ENCODE results near the gene ITGA6.

The ITGA6 gene

DNA sequence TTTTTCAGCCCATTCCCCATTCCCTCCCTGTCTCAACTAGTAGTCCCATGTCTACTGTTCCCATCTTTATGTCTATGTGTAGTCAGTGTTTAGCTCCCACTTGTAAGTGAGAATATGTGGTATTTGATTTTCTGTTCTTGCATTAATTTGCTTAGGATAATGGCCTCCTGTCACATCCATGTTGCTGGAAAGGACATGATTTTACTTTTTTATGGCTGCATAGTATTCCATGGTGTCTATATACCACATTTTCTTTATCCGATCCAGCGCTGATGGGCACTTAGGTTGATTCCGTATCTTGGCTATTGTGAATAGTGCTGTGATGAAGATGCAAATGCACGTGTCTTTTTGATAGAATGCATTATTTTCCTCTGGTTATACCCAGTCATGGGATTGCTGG is 21.7 kb upstream of the ITGA6 start:
- Mint-ChIP-seq H3K36me3 (ENCODE audit: low read depth) (no peaks in the 10 kb centered on the region), H3K4me3 (no peak overlapping the region), H3K27me3 (no peaks in the 10 kb centered on the region)

DNA sequence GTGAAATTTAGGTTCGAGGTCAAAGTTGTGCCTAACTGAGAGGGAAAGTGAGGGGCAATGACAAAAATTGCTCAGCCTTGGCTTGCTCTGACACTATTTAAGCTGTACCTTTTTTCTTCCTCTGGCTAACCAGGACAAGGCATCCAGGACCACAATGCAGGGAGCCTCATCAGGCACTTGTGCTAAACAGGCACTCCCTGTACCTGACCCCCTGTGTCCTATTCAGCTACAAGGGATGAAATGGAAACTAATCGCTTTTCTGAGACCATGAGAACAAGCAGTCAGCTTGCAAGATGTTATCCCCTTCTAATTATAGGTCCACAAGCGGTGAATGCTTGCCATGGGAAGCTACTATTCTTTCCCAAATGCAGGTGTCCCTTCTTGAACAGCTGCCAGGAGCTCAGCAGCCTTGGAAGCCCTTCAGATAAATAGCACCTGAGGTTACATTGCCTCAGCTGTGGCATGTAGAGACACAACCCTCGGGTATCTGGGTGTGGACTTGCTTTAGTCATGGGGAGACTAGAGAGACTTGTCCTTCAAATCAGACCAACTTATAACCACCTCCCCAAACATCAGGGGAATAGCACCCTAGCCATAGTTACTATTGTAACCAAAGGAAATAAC is 19.1 kb upstream of the ITGA6 start:
- Mint-ChIP-seq H3K9me3 (no peaks in the 10 kb centered on the region), H3K4me1 (ENCODE audit: low read depth) (peaks cover 3% of the 10 kb centered on the region), H3K27ac (no peak overlapping the region), H3K36me3 (ENCODE audit: low read depth) (no peaks in the 10 kb centered on the region), H3K4me3 (no peak overlapping the region), H3K27me3 (no peaks in the 10 kb centered on the region)

More for the DNA sequence above, 21.7 kb upstream of the ITGA6 start:
- Mint-ChIP-seq H3K4me1 (ENCODE audit: low read depth) (peaks cover 3% of the 10 kb centered on the region), H3K9me3 (no peaks in the 10 kb centered on the region), H3K27ac (no peak overlapping the region)

DNA sequence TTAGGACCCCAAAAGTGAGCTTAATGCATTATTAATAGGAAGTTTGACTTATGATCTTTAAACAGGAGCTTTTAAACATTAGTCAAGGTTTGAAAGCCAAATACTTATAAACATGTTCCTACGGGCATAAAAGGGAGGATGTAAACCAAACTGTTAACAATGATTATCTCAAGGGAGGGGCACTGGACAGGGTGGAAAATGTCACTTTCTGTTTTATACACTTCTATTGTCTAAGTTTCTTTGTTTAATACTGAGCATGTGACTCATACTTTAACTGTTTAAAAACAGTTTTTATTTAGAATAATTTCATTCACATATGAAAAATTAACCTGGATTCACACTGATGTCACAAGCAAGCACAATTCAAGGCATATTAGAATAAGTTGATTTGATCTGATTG is 18.3 kb upstream of the ITGA6 start:
- H3K36me3 Mint-ChIP-seq (ENCODE audit: low read depth): no peaks in the 10 kb centered on the region
- H3K27ac Mint-ChIP-seq: no peak overlapping the region
- H3K4me3 Mint-ChIP-seq: no peak overlapping the region
- no peaks in the 10 kb centered on the region for H3K9me3 Mint-ChIP-seq
- H3K27me3 Mint-ChIP-seq: no peaks in the 10 kb centered on the region
- peaks cover 3% of the 10 kb centered on the region for H3K4me1 Mint-ChIP-seq (ENCODE audit: low read depth)

DNA sequence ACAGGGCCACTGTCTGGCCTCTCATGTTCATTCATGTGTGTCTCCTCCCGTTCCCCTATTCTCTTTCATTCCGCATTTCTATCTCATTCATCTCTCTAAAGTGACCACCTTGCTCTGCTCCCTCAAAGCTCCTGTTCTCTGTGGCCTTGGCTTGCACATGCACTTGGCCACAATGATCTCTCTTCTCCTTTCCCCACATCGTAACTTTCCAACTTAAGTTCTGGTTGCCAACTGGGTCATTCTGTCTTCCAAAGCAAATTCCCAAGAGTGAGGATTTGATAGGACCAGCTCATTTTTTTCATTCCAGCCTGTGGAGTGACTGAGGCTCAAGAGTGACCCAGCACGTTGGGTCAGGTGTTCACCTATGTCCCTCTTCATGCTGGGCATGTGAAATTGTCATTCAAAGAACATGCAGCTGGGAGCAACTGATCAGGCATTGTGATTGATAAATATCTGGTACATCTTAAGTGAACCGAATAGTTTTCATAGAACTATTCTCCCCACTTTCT is 14.3 kb upstream of the ITGA6 start:
- H3K27me3 Mint-ChIP-seq: no peaks in the 10 kb centered on the region
- H3K36me3 Mint-ChIP-seq (ENCODE audit: low read depth): no peaks in the 10 kb centered on the region
- no peak overlapping the region for H3K27ac Mint-ChIP-seq
- H3K4me3 Mint-ChIP-seq: no peak overlapping the region
- H3K9me3 Mint-ChIP-seq: no peaks in the 10 kb centered on the region
- H3K4me1 Mint-ChIP-seq (ENCODE audit: low read depth): peaks cover 9% of the 10 kb centered on the region

DNA sequence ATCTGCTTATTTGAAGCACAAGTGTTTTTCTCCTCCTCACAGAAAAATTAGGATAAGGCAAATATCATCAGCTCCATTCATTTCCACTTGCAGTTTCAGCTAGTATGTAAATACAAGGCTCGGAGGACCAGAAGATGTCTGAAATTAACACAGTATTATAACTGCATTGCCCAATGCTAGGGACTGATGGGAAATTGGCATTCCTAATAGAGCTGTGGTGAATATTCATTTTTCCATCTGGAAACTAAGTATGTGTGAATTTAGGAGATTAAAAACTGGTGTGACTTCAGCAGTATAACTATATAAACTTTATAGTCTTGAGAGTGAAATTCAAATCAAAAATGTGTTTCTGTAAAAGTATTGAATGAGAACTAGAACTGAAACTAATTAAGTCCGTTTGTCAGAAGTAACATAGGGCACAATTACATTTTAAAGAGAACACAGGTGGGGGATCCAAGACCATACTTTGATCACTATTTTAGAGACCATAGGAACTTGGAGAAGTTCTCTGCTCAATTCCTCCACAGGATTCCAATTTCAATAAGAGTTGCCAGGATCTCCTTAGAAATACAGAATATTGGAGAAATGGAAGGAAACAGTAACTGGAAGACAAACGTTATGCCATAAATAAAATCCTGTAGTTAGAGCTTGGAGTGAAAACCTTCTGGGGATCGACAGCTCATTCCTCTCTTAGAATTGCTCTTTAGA is 12.1 kb upstream of the ITGA6 start:
- H3K4me1 Mint-ChIP-seq (ENCODE audit: low read depth): peaks cover 5% of the 10 kb centered on the region
- no peaks in the 10 kb centered on the region for H3K27me3 Mint-ChIP-seq
- H3K27ac Mint-ChIP-seq: no peak overlapping the region
- H3K9me3 Mint-ChIP-seq: no peaks in the 10 kb centered on the region
- H3K4me3 Mint-ChIP-seq: no peak overlapping the region
- no peaks in the 10 kb centered on the region for H3K36me3 Mint-ChIP-seq (ENCODE audit: low read depth)

DNA sequence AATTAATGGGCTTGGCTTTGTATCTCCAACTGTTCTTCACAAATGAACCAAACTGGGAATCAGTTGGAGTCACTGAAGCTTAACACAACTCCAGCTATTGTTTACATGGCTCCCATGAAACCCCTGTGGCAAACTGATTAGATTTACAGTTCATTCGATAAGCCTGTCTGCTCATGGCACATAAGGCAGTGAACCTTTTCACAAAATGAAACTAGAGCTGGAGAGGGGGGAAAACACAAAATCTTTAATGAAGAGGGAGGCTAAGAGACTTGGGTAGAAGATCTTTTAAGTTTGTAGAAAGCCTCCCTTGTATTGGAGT is 11.6 kb upstream of the ITGA6 start:
- H3K27me3 Mint-ChIP-seq: no peaks in the 10 kb centered on the region
- H3K36me3 Mint-ChIP-seq (ENCODE audit: low read depth): no peaks in the 10 kb centered on the region
- no peaks in the 10 kb centered on the region for H3K9me3 Mint-ChIP-seq
- H3K4me1 Mint-ChIP-seq (ENCODE audit: low read depth): peaks cover 5% of the 10 kb centered on the region
- H3K27ac Mint-ChIP-seq: no peak overlapping the region
- H3K4me3 Mint-ChIP-seq: no peak overlapping the region

DNA sequence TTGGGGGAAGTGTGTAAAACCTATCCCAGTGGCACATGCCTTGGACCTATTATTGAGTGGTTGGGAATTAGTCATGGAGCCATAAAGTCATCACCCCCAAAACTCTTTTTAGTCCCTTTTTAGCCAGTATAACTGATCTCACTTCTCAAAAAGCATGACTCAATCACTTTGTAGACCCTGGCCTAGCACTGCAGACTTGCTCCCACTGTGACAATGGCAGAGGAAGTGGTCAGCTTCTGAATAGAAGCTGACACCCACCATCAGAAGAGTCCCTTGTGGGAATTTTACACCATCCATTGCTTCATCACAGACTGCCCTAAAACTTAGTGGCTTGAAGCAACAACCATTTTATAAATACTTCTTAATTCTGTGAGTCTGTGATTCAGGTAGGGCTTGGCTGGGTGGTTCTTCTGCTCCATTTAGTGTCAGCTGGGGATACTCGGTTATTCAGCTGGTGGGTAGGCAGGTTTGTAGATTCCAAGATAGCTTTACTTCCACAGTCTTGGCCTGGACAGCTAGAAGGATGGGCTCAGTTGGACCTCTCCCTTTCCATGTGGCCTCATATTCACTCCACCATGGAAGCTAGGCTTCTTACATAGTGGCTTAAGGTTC is 10.8 kb upstream of the ITGA6 start:
- Mint-ChIP-seq H3K36me3 (ENCODE audit: low read depth) (no peaks in the 10 kb centered on the region), H3K4me3 (no peak overlapping the region), H3K9me3 (no peaks in the 10 kb centered on the region), H3K4me1 (ENCODE audit: low read depth) (peaks cover 5% of the 10 kb centered on the region), H3K27me3 (no peaks in the 10 kb centered on the region), H3K27ac (no peak overlapping the region)

DNA sequence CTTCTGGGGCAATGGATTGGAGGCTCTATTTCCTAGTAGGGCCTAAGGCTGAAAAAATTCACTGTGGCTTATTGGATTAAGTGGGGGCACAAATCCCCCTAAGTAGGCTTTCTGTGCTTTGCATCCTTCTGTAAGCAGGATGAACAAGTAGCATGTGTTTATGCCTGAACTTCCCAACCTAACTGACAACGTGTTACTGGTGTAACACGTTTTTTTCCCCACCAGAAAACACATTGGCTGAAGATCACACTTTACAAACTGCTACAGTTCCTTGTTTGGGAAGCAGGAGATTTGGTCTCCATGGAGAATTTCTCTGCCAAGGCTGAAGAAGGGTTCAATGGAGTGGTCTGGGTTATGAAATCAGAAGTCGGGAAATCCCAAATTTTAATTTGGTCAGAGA is 7.2 kb upstream of the ITGA6 start:
- Mint-ChIP-seq H3K4me3 (no peak overlapping the region), H3K27ac (no peak overlapping the region), H3K27me3 (no peaks in the 10 kb centered on the region), H3K36me3 (ENCODE audit: low read depth) (no peaks in the 10 kb centered on the region), H3K9me3 (no peaks in the 10 kb centered on the region), H3K4me1 (ENCODE audit: low read depth) (peaks cover 15% of the 10 kb centered on the region)

DNA sequence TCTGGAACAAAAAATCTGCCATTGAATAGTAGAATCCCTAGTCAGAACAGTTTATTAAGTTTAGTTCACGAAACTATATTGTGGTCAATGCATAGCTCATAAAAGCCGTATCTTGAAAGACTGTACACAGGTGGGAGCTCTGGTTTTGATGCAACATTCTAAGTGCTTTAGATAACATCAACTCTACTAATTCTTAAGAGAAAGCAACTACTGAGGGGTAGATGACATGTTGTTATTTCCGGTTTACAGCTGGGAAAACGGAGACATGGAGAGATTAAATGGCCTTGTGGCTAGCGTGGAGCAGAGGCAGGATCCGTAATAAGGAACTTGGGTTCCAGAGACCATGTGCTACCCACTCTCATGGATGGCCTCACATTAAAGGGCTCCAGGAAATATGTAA is 4.2 kb upstream of the ITGA6 start:
- Mint-ChIP-seq H3K27me3 (no peaks in the 10 kb centered on the region), H3K36me3 (ENCODE audit: low read depth) (no peaks in the 10 kb centered on the region), H3K4me3 (no peak overlapping the region), H3K27ac (no peak overlapping the region), H3K9me3 (no peaks in the 10 kb centered on the region), H3K4me1 (ENCODE audit: low read depth) (peaks cover 15% of the 10 kb centered on the region)

DNA sequence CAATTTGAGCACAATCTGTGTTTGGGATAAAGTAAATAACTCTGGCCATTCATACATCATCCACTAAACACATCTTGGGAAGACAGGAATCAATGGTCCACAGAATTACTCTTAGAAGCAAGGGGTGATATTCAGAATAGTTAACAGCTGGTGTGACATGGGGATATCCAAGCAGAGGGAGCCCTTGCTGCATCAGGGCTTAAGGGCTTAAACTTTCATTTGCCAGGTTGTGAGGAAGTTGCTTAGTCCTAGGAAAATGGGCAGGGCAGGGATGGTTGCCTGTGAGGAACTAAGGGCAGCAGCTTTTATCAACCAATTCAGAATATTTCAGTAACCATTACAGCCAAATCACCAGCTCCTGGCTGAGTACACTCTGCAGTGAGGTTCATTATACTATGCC is 2.0 kb upstream of the ITGA6 start:
- Mint-ChIP-seq H3K27me3 (no peaks in the 10 kb centered on the region), H3K9me3 (no peaks in the 10 kb centered on the region), H3K36me3 (ENCODE audit: low read depth) (no peaks in the 10 kb centered on the region), H3K27ac (no peak overlapping the region), H3K4me1 (ENCODE audit: low read depth) (peaks cover 15% of the 10 kb centered on the region), H3K4me3 (no peak overlapping the region)

DNA sequence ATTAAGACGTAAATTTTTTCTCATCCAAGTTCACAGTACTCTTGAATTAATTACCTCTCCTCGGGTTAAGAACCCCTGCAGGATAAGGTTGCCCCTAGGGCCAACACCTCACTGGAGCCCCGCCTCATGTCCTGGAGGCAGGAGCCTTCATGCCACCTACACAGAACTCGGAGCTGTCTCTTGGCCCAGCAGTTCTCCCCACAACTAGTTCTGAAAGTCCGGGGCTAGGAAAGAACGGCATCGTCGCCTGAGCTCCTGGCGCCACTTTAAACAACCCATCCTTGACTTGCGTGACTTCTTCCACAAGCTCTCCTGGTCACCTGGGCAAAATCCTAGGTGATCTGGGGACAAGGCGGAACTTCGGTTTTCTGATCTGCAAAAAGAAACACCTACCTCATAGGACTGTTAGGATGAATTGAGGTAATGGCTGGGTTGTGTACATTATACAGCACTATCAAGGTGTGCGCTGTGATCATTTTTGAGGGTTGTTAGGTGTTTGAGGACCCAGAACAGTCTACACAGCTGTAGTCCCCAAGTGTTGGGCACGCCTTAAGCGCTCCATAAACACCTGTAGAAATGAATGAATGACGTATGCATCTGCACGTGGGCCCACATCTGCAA is 641 bp upstream of the ITGA6 start:
- Mint-ChIP-seq H3K27ac (peak overlapping the region; percentile 18), H3K27me3 (no peaks in the 10 kb centered on the region), H3K4me3 (peak overlapping the region; percentile 79), H3K4me1 (ENCODE audit: low read depth) (peaks cover 15% of the 10 kb centered on the region), H3K9me3 (no peaks in the 10 kb centered on the region), H3K36me3 (ENCODE audit: low read depth) (no peaks in the 10 kb centered on the region)

DNA sequence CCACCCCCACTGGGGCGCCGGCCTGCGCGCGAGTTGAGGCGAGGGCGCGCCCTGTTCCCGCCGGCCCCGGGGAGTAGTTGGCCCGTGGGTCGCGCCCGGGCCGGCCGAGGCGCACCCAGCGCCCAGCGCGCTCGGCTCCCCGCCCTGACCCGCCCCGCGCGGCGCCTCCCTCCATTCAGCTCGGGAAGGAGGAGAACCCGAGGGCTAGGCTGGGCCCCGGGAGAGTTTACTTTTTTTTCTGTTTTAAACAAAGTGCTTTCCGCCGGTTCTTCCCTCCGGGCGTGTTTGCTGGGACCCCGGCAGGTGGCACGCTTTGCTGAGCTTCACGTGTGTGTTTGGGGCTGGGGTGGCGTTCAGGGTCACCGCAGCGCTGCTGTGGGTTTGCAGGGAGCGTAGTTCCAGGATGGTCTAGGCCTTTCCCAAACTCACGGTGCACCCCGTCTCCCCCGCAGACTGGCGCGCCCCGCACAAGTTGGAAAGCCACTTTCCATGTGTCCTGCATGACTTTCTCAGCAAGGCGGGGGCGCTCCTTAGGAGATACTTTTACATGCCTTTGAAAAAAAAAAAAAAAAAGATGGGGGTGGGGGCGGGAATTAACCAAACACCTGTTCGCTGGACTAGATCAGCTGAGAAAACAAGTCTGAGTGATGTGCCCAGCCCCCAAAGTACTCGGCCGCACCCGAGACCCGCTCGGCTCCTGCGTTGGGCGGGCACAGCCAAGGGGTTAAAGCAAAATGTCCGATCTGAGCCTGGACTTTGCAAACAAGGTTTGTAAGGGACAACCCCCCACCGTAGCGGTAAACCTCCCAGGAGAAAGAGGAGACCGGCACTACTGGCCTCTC is 825 bp downstream of the ITGA6 start:
- peaks cover 7% of the 10 kb centered on the region for H3K4me1 Mint-ChIP-seq (ENCODE audit: low read depth)
- H3K27ac Mint-ChIP-seq: peak overlapping the region; percentile 83
- H3K9me3 Mint-ChIP-seq: no peaks in the 10 kb centered on the region
- H3K4me3 Mint-ChIP-seq: peak overlapping the region; percentile 82
- H3K27me3 Mint-ChIP-seq: no peaks in the 10 kb centered on the region
- no peaks in the 10 kb centered on the region for H3K36me3 Mint-ChIP-seq (ENCODE audit: low read depth)

DNA sequence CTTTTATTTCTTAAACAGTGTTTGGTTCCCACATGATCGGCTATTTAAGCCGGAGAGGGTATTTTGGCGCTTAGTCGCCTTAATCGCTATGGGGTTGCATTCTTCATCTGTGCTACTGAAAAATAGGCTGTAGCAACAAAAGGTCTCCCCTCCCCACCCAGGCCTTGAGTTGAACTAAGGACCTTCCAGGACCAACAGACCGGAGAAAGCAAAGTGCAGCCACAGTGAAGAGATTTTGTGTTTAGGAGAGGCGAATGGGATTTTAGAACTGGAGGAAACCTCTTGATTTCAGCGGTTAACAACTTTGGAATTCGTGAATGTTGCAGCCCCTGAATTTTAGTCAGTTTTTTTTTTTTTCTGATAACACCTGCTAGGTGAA is 1.4 kb downstream of the ITGA6 start:
- Mint-ChIP-seq H3K9me3 (no peaks in the 10 kb centered on the region), H3K4me3 (peak overlapping the region; percentile 82), H3K4me1 (ENCODE audit: low read depth) (peaks cover 5% of the 10 kb centered on the region), H3K27ac (peak overlapping the region; percentile 83), H3K27me3 (no peaks in the 10 kb centered on the region), H3K36me3 (ENCODE audit: low read depth) (no peaks in the 10 kb centered on the region)

DNA sequence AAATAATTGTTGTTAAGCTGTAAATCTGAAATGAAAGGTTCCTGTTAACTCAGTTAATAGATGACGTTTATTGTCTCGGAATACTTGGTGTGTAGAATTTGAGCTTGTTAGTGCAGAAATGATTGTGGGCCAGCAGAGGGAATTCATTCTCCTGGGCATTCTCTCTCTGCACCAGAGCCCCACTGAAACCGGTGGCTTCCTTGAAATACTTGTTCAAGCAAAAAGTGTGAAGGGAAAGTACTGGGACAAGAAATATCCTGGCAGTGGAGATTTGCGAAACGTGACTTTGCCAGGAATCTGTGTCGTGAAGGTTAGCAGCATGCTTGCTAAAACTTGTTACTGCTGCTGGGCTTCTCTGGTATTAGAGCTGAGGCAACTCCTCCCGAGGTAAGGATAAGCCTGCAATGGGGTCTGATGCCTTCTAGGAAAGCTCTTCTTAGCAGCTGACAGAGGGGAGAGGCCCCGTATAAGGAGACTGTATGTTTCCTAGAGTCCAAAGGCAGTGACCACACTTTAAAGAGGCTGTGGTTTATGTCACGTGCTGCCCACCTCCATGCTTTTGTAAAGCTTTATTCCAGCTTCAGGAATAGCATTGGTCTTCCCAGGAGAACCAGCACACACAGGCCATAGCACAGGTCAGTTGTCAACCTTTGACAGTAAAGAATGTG is 2.0 kb downstream of the ITGA6 start:
- Mint-ChIP-seq H3K9me3 (no peaks in the 10 kb centered on the region), H3K4me1 (ENCODE audit: low read depth) (peaks cover 5% of the 10 kb centered on the region), H3K27ac (no peak overlapping the region), H3K36me3 (ENCODE audit: low read depth) (no peaks in the 10 kb centered on the region), H3K27me3 (no peaks in the 10 kb centered on the region), H3K4me3 (peak overlapping the region; percentile 82)

All from stimulated activated naive CD8-positive, alpha-beta T cell treated with anti-CD3 and anti-CD28 coated beads, Interleukin-15, Interleukin-2, amounts not matched to agents 100 ng/mL and 50 ng/mL, for 24 hours (primary cell).